Stimulated activated CD4-positive, alpha-beta T cell treated with anti-CD3 and anti-CD28 coated beads, TNF-alpha, amount 100 ng/mL, for 24 hours (primary cell): Measurements from ENCODE around the gene COBL.

ENCODE experiments used
- DNase-seq, 3 experiments: peaks; one replicate each; pipeline ENCODE4 v3.0.0-alpha.2; 2020; ENCODE audit warnings: low read depth in 3 of 3

COBL gene

DNA sequence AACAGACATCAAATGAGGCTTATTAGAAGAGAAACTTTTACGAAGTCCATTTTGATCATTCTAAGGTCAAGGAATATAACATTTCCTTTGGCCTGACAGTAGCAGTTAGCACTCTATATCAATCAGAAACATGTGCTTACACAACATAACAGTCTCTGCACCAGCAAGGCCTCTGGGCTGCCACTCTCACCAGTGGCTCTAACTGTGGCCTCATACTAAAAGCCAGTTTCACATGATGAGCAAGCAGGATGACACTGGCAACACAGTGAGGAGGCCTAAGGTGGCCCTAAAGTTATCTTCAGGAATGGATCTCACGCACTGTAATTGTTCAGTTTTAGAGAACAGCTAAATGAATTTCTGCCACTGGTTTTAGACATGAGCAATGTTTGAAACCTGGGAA lies 126.8 kb downstream of the COBL start:
- no peak for DNase-seq

GRCh38 chr7:51188987-51189386 lies 127.6 kb downstream of the COBL start:
- DNase-seq = no peak

GRCh38 chr7:51187941-51188340 lies 128.7 kb downstream of the COBL start:
- no peak for DNase-seq

DNA sequence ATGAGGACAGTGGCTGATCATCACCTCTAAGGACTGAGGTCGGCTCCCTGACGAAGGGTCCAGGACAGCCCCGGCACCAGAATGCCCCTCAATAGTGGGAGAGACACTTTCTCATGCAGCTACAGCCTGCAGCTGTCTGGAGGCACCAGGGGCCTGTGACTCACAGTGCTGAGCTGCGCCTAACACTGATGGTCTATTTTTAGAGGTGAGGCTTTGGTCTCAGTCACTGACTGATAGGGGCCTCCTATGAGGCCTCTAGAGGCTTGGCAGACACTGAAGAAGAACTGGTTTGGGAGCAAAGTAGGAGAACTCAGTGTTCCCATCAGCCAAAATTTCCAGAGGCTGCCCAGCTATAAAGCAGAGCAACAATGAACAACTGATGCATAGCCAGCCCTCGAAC lies 130.1 kb downstream of the COBL start:
- no peak for DNase-seq

DNA sequence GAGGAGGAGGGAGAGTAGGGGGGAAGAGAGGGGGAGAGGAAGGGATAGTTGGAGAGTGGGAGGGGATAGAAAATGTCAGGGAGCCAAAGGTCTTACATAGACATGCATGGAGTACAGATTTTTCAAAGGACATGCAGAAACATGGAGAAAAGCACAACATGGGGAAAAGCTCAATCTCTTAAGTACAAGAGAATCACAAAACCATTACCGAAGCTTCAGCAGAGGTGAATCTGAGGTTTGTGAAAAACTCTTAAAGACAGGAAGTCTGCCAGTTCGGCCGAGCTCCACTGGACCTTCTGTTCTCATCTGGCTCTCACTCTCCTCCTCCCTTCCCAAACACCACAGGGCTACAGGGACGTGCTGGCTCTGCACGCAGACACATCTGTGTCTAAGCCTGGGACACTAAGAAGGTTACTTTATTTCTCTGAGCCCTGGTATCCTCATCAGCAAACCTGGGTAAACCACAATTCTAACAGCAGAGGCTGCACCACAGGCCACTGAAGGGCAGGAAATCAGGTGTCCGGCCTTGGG lies 133.9 kb downstream of the COBL start:
- no peak for DNase-seq

- no peak for DNase-seq
Observed at GRCh38 chr7:51180092-51180491, 136.5 kb downstream of the COBL start.

DNA sequence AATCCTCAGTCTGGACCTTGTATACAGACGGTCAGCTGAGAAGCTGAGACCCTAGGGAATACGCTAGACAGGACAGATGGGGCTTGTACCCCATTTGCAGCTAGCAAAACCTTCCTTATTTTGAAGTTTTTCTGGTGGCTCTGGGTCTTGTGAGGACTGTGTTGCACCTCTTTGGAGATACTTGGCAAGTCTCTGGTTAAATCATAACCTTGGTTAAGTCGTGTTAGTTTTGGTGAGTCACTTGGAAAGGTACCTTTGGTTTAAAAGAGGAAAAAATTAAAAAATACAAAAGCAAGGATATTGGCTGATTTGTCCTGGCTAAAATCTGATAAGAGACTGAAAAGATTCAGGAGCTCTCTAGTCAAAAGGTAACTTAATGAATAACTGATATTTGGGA lies 140.6 kb downstream of the COBL start:
- no peak for DNase-seq

DNA sequence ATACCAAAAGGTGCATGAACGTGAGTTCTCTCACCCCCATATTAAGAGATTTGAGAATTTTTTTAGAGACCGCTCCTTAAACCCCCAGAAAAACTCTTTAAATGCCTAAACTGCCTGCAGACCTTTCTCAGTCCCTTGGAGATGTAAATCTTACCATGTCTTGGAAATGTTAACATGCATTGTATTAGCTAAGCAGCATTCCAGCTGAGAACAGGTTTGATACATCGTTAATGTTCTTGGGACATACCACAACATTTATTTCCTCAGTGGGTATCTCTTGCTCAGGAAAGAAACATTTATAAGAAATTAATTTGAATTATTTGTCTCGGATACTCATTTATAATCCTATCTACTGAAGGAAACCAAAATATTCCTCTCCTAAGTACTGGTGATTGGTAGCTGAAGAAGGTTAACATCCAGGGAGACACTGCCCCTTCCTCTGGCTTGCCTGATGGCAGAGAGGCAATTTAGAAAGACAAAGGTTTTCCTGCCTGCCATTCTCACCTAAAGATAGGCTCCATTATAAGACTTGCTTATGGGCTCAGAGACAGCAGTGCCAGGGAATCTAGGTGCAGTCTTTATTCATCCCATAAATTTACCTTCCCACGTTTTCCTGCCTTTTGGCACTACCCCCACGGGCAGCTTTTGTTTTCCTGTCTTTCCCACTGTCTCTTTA lies 141.2 kb downstream of the COBL start:
- DNase-seq = no peak

DNA sequence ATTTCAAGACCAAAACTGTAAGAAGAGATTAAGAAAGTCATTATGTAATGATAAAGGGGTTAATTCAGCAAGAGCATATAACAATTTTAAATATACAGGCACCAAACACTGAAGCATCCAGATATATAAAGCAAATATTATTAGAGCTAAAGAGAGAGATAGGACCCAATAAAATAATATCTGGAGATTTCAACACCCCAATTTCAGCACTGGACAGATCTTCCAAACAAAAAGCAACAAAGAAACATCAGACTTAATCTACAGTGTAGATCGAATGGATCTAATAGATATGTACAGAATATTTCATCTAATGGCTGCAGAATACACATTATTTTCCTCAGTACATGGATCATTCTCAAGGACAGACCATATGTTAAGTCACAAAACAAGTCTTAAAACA lies 151.3 kb downstream of the COBL start:
- no peak for DNase-seq

- DNase-seq = peak; percentile 48 to 68 (median 54)
Observed at GRCh38 chr7:51162724-51163329, 153.8 kb downstream of the COBL start.

GRCh38 chr7:51161937-51162336 lies 154.7 kb downstream of the COBL start:
- DNase-seq = no peak

DNA sequence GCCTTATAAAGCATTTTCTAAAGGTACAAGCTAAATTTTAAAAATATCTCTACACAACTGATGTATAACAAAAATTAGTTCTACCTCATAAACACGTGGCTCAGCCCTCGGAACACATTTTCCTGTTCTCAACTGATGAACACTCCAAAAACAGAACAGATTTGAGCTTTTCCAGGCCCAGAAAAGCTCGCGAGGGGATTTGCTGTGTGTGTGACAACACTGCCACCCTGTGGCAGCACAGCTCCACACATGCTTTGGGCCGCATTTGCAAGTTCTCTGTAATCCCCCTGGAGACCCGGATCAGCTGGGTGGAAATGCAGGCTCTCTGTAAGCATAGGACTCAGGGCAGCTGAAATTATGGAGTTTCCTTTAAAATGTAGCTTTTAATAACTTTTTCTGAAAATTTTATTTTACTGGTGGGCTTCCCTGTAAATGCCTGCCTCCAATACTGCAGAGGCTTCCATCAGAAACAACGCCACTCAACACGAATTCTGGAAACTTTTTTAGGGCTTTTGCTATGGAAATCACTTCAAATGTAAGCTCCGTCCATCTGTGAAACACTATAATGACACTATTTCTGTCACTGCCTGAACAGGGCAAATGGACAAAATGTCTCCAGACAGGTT lies 155.5 kb downstream of the COBL start:
- DNase-seq = peak; percentile 19 to 44 (median 29)

GRCh38 chr7:51160411-51160810 lies 156.2 kb downstream of the COBL start:
- DNase-seq = no peak

- DNase-seq = no peak
Observed at GRCh38 chr7:51158742-51159445, 157.7 kb downstream of the COBL start.

DNA sequence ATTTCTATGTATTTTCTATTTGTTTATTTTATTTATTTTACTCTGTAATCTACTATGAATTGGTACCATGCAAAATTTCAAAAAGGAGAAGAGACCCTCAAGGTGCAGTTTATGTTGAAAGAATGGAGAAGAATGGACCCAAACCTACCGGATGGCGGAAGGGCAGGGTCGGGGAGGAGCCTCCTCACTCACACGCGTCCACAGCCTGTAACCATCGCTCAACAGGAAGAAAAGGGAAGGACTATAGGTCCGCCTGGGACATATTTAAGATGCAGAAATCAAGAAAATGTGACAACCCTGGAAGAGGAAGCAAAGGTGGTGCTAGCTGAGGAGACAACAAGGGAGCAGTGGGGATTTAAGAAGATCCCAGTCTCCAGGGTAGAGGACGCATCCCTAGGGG lies 158.4 kb downstream of the COBL start:
- DNase-seq = no peak

DNA sequence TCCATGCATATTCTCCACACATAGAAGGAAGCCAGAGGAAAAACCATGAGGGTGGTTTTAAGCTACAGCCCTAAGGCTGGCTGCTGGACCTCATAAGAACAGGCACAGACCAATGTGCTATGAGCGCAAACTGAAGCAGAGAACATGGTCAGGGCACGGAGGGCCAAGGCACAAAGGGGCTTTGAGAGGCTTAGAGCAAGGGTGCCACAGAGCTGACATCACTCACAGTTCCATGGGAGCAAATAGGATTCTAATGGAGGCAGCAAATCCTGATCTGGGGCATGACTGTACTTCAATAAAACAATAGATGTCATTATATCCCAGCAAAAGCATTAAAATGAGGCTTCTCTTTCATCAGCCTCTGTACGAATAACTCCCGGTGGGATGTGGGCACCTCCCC lies 162.4 kb downstream of the COBL start:
- DNase-seq = no peak

DNA sequence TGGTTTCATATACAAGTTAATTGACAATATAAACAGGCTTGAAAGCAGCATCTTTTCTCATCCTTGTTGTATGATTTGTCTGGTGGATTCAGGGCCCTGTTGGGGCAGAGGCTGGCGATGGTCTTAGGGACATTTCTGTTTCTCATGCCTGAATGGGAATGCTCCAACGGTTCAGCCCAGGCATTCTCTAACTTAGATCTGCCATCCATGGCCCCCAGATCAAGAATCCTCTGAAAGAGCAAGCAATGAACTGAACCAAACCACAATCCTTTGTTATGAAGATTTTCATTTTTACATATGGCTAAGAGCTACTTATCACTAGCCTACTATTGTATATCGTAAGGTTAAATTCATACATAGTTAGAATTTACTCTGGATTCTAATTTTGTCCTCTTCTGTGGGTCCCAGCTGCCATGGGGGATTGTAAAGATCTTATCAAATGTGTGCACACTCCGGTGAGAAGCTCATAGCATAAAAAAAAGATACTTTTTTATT lies 163.9 kb downstream of the COBL start:
- DNase-seq = no peak

GRCh38 chr7:51151455-51151854 lies 165.2 kb downstream of the COBL start:
- DNase-seq = no peak

GRCh38 chr7:51150193-51150592 lies 166.4 kb downstream of the COBL start:
- DNase-seq = no peak

- no peak for DNase-seq
Observed at GRCh38 chr7:51148216-51148615, 168.4 kb downstream of the COBL start.

- DNase-seq = no peak
Observed at GRCh38 chr7:51146816-51147586, 169.6 kb downstream of the COBL start.

GRCh38 chr7:51144178-51144577 lies 172.4 kb downstream of the COBL start:
- DNase-seq = no peak
